Lower leg skin (tissue), 4 donors: ENCODE measurements around the gene ATP5PB. TPM values are rescaled to one million over a fixed set of nuclear protein-coding genes. Genes with fewer than 3 reads are reported as not detected.

Source experiments
- DNase-seq, 2 donors: peaks; one replicate each; pipeline ENCODE4 v3.0.0-alpha.2; 2019; ENCODE audit warnings: low spot score in 2 of 2
- H3K4me3 ChIP-seq: fragments of 200-600 bp; sonication (generic); 2 replicates; pipeline ENCODE4 v1.5.1; 2017; ENCODE audit warnings: mild to moderate bottlenecking, low read depth; ENCODE audit not compliant: poor library complexity, severe bottlenecking
- CTCF ChIP-seq, 3 donors: fragments of 450-650 bp; IDR thresholded peaks; one replicate each; pipeline ENCODE4 v1.5.1; 2016; ENCODE audit warnings: antibody characterized with exemption in 3 of 3, mild to moderate bottlenecking in 3 of 3, moderate library complexity in 2 of 3
- POLR2A ChIP-seq, 2 donors: fragments of 450-650 bp; IDR thresholded peaks; one replicate each; pipeline ENCODE4 v1.6.1; 2016 to 2017; ENCODE audit warnings: antibody characterized with exemption in 2 of 2, mild to moderate bottlenecking in 1 of 2, moderate library complexity in 1 of 2
- WGBS, 2 donors: methylation state at CpG; one replicate each; pipeline ENCODE4 v1.1.5; 2018; 5-methylcytosine and 5-hydroxymethylcytosine counted together
- intact Hi-C: fragments of 100-400 bp; cut with DNase I; formaldehyde crosslinking; loops from one replicate; pipeline ENCODE4 v1.15.0; 2023; ENCODE audit warnings: low total_unique reads
- total RNA-seq, 4 donors: library from RNA; depleted of rRNA; stranded (reverse); fragments of >200 nt; gene quantifications; one replicate each; pipeline ENCODE4 v1.1.0, GENCODE V29; 2016

The ATP5PB gene
- total RNA-seq, 4 donors from 2014 or later, result 113 to 219 (median 153) TPM

GRCh38 chr1:111474106-111474505 is 24.8 kb downstream of the ATP5PB start:
- WGBS, 2 donors, result 51 to 56% methylated on average over 5 of the region's 5 CpGs
- DNase-seq, result no peak
- TF ChIP-seq POLR2A (IDR thresholded peaks at IDR 0.05), result no peak
- intact Hi-C loops, result no loop called here
- no peak overlapping the region for H3K4me3 ChIP-seq

- TF ChIP-seq POLR2A (IDR thresholded peaks at IDR 0.05), result no peak
- no peak for TF ChIP-seq CTCF (IDR thresholded peaks at IDR 0.05)
- no peak overlapping the region for H3K4me3 ChIP-seq
- intact Hi-C loops, result no loop called here
- DNase-seq, result no peak
- WGBS, 2 donors, result 75 to 77% methylated on average over 4 of the region's 4 CpGs
Observed at GRCh38 chr1:111474521-111474920, 25.3 kb downstream of the ATP5PB start.

GRCh38 chr1:111475701-111476100 is 26.4 kb downstream of the ATP5PB start:
- no peak for DNase-seq
- intact Hi-C loops, result no loop called here
- no peak overlapping the region for H3K4me3 ChIP-seq
- TF ChIP-seq POLR2A (IDR thresholded peaks at IDR 0.05), result no peak
- no peak for TF ChIP-seq CTCF (IDR thresholded peaks at IDR 0.05)
- WGBS, 2 donors, result 77 to 78% methylated on average over 5 of the region's 5 CpGs

- no peak overlapping the region for H3K4me3 ChIP-seq
- DNase-seq, result no peak
- TF ChIP-seq POLR2A (IDR thresholded peaks at IDR 0.05) (no peak), CTCF (IDR thresholded peaks at IDR 0.05) (no peak)
- intact Hi-C loops, result no loop called here
Observed at GRCh38 chr1:111476214-111476613, 26.9 kb downstream of the ATP5PB start.

- H3K4me3 ChIP-seq, result no peak overlapping the region
- WGBS, 2 donors, result 51 to 53% methylated on average over 2 of the region's 2 CpGs
- TF ChIP-seq POLR2A (IDR thresholded peaks at IDR 0.05), result no peak
- no peak for TF ChIP-seq CTCF (IDR thresholded peaks at IDR 0.05)
- intact Hi-C loops, result no loop called here
- no peak for DNase-seq
Observed at GRCh38 chr1:111476761-111477309, 27.6 kb downstream of the ATP5PB start.

GRCh38 chr1:111480674-111481073 is 31.4 kb downstream of the ATP5PB start:
- 65 to 86% methylated on average over 1 of the region's 1 CpG for WGBS, 2 donors
- intact Hi-C loops, result no loop called here
- H3K4me3 ChIP-seq, result no peak overlapping the region
- no peak for TF ChIP-seq POLR2A (IDR thresholded peaks at IDR 0.05)
- TF ChIP-seq CTCF (IDR thresholded peaks at IDR 0.05), result no peak
- no peak for DNase-seq
